ENCODE results near the gene RAB3GAP1. TPM values are rescaled to one million over a fixed set of nuclear protein-coding genes. Genes with fewer than 3 reads are reported as not detected.

Gene RAB3GAP1
- total RNA-seq, 1 donor from 2014 or later, result 49.3 TPM

GRCh38 chr2:135174810-135175093 lies 122.7 kb downstream of the RAB3GAP1 start:
- H4K20me1 ChIP-seq (ENCODE audit: insufficient read depth, low read length), result no peaks in the 10 kb centered on the region
- no peaks in the 10 kb centered on the region for H3K27me3 ChIP-seq (ENCODE audit: insufficient read depth, low read length)
- peaks cover 7% of the 10 kb centered on the region for H3K9me3 Mint-ChIP-seq (ENCODE audit: unreplicated experiment)
- H3K4me1 Mint-ChIP-seq (ENCODE audit: low read depth, unreplicated experiment), result no peaks in the 10 kb centered on the region
- no peak overlapping the region for H3K27ac ChIP-seq (ENCODE audit: low read depth, low read length)
- TF ChIP-seq EZH2 (IDR thresholded peaks at IDR 0.05; ENCODE audit: insufficient read depth, low read length) (no peak), CTCF (IDR thresholded peaks at IDR 0.05; ENCODE audit: insufficient read depth, low read depth, low read length) (no peak)
- no peak overlapping the region for H3K4me3 ChIP-seq (ENCODE audit: insufficient read depth, low read depth, low read length)
- H3K4me2 ChIP-seq (ENCODE audit: low read length), result no peak overlapping the region
- H3K36me3 Mint-ChIP-seq (ENCODE audit: low read depth, unreplicated experiment), result peaks cover 33% of the 10 kb centered on the region
- DNase-seq (ENCODE audit: low read depth) (no peak), FAIRE-seq (no peak)
- H3K9me3 ChIP-seq (ENCODE audit: insufficient read depth, low read depth, low read length), result no peaks in the 10 kb centered on the region
- H2AFZ ChIP-seq (ENCODE audit: low read depth, low read length), result no peak overlapping the region
- H3K27me3 Mint-ChIP-seq (ENCODE audit: low read depth, unreplicated experiment), result no peaks in the 10 kb centered on the region
- peaks cover 7% of the 10 kb centered on the region for H3K36me3 ChIP-seq (ENCODE audit: insufficient read depth, low read length)
- no peak overlapping the region for H3K27ac Mint-ChIP-seq (ENCODE audit: unreplicated experiment)
- H3K4me3 Mint-ChIP-seq (ENCODE audit: unreplicated experiment), result no peak overlapping the region
- no peak overlapping the region for H3K9ac ChIP-seq (ENCODE audit: low read length)
- H3K79me2 ChIP-seq (ENCODE audit: insufficient read depth, low read length), result no peaks in the 10 kb centered on the region
- H3K4me1 ChIP-seq (ENCODE audit: insufficient read depth, low read length), result no peaks in the 10 kb centered on the region

GRCh38 chr2:135175177-135175576 lies 123.1 kb downstream of the RAB3GAP1 start:
- peaks cover 7% of the 10 kb centered on the region for H3K9me3 Mint-ChIP-seq (ENCODE audit: unreplicated experiment)
- H4K20me1 ChIP-seq (ENCODE audit: insufficient read depth, low read length), result no peaks in the 10 kb centered on the region
- H3K9me3 ChIP-seq (ENCODE audit: insufficient read depth, low read depth, low read length), result no peaks in the 10 kb centered on the region
- H3K4me3 Mint-ChIP-seq (ENCODE audit: unreplicated experiment), result no peak overlapping the region
- FAIRE-seq, result no peak
- H3K27ac Mint-ChIP-seq (ENCODE audit: unreplicated experiment), result no peak overlapping the region
- H3K36me3 ChIP-seq (ENCODE audit: insufficient read depth, low read length), result peaks cover 4% of the 10 kb centered on the region
- no peak for DNase-seq (ENCODE audit: low read depth)
- no peaks in the 10 kb centered on the region for H3K4me1 Mint-ChIP-seq (ENCODE audit: low read depth, unreplicated experiment)
- TF ChIP-seq CTCF (IDR thresholded peaks at IDR 0.05; ENCODE audit: insufficient read depth, low read depth, low read length) (no peak), EZH2 (IDR thresholded peaks at IDR 0.05; ENCODE audit: insufficient read depth, low read length) (no peak)
- no peaks in the 10 kb centered on the region for H3K79me2 ChIP-seq (ENCODE audit: insufficient read depth, low read length)
- H3K4me1 ChIP-seq (ENCODE audit: insufficient read depth, low read length), result no peaks in the 10 kb centered on the region
- H3K27ac ChIP-seq (ENCODE audit: low read depth, low read length), result no peak overlapping the region
- H3K27me3 Mint-ChIP-seq (ENCODE audit: low read depth, unreplicated experiment), result no peaks in the 10 kb centered on the region
- no peaks in the 10 kb centered on the region for H3K27me3 ChIP-seq (ENCODE audit: insufficient read depth, low read length)
- no peak overlapping the region for H3K9ac ChIP-seq (ENCODE audit: low read length)
- no peak overlapping the region for H3K4me3 ChIP-seq (ENCODE audit: insufficient read depth, low read depth, low read length)
- no peak overlapping the region for H3K4me2 ChIP-seq (ENCODE audit: low read length)
- H2AFZ ChIP-seq (ENCODE audit: low read depth, low read length), result no peak overlapping the region
- H3K36me3 Mint-ChIP-seq (ENCODE audit: low read depth, unreplicated experiment), result peaks cover 33% of the 10 kb centered on the region

GRCh38 chr2:135179689-135180088 lies 127.6 kb downstream of the RAB3GAP1 start:
- H3K27ac Mint-ChIP-seq (ENCODE audit: unreplicated experiment), result no peak overlapping the region
- no peaks in the 10 kb centered on the region for H3K4me1 ChIP-seq (ENCODE audit: insufficient read depth, low read length)

More at GRCh38 chr2:135179689-135180088, 127.6 kb downstream of the RAB3GAP1 start:
- Mint-ChIP-seq H3K27me3 (ENCODE audit: low read depth, unreplicated experiment) (no peaks in the 10 kb centered on the region), H3K4me1 (ENCODE audit: low read depth, unreplicated experiment) (no peaks in the 10 kb centered on the region), H3K9me3 (ENCODE audit: unreplicated experiment) (peaks cover 4% of the 10 kb centered on the region), H3K36me3 (ENCODE audit: low read depth, unreplicated experiment) (peaks cover 20% of the 10 kb centered on the region), H3K4me3 (ENCODE audit: unreplicated experiment) (no peak overlapping the region)
- no peak for DNase-seq (ENCODE audit: low read depth)
- no peak overlapping the region for H3K4me2 ChIP-seq (ENCODE audit: low read length)
- no peak for TF ChIP-seq EZH2 (IDR thresholded peaks at IDR 0.05; ENCODE audit: insufficient read depth, low read length)
- H3K4me3 ChIP-seq (ENCODE audit: insufficient read depth, low read depth, low read length), result no peak overlapping the region
- no peak overlapping the region for H3K27ac ChIP-seq (ENCODE audit: low read depth, low read length)
- no peak overlapping the region for H3K9ac ChIP-seq (ENCODE audit: low read length)
- no peaks in the 10 kb centered on the region for H4K20me1 ChIP-seq (ENCODE audit: insufficient read depth, low read length)
- no peak overlapping the region for H2AFZ ChIP-seq (ENCODE audit: low read depth, low read length)
- H3K9me3 ChIP-seq (ENCODE audit: insufficient read depth, low read depth, low read length), result no peaks in the 10 kb centered on the region
- H3K27me3 ChIP-seq (ENCODE audit: insufficient read depth, low read length), result no peaks in the 10 kb centered on the region
- no peak for FAIRE-seq
- no peaks in the 10 kb centered on the region for H3K36me3 ChIP-seq (ENCODE audit: insufficient read depth, low read length)
- H3K79me2 ChIP-seq (ENCODE audit: insufficient read depth, low read length), result no peaks in the 10 kb centered on the region
